ENCODE data around the gene KPNA2.
"Not testable (repeated sequence)": the region's sequence is repeated elsewhere in the genome, so short reads cannot be mapped to it uniquely, and the experiment has no call there.

KPNA2 gene

GRCh38 chr17:68035523-68036303 is at the start of gene KPNA2:
Gene KPNA2, plus strand, starts transcription at chr17:68035735. Its CDS starts 1,398 bp downstream, at chr17:68037133.
- peak; percentile 98 for DNase-seq

DNA sequence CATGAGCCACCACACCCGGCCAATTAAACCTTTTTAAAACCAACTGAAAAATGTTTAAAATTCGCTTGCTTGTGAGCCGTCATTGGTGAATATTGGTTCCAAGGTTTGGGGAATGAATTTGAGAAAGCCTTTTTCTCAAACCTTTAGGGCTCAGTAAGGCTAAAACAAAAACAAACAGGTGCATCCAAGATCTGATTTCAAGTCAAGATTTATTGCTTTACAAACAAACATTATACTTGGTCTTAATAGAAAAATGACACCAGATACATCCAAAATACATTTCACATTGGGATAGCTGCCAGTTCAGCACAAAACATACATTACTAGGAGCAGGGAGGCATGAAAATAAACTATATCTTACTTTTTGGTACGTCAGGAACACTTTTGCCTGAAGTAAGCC is 44.6 kb upstream of the KPNA2 start:
- no peak for DNase-seq

- peak; percentile 66 for DNase-seq
Observed at GRCh38 chr17:67992548-67993152, 42.9 kb upstream of the KPNA2 start.

GRCh38 chr17:67993153-67993997 is 42.2 kb upstream of the KPNA2 start:
- peak; percentile 83 for DNase-seq

GRCh38 chr17:67993998-67994361 is 41.6 kb upstream of the KPNA2 start:
- peak; percentile 46 for DNase-seq

DNA sequence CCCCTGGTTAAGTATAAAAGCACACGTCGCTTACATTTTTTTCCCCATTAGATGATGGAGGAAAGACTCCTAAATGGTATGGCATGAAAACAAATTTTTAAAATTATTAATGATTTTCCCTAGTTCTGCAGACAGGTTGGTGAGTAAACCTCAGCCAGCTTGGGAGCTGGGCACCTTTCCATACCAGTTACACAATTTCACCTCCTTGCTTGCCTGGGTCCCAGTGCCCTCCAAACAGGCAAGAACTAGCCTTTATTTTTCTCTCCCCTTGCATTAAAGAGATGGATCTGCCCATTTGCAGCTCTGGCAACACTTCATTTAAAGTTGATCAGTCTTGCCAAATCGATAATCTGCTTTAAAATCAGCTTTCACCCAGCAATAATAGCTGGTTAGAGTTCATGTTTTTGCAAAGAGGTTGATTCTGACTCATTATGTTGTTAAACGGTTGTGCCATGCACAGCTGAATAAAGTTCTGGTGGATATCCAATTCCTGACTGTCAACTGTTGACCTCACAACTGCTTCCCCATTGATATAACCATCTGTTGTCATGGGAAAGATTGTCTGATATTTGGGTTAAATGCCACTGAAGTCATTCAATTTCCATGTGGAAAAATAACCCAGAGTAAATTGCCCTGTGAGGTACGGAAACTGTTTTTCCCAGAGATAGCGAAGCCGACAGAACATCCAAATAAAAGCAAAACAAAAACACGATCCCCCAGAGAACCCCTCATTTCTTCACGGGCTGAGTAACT is 40.5 kb upstream of the KPNA2 start:
- peak; percentile 58 for DNase-seq

DNA sequence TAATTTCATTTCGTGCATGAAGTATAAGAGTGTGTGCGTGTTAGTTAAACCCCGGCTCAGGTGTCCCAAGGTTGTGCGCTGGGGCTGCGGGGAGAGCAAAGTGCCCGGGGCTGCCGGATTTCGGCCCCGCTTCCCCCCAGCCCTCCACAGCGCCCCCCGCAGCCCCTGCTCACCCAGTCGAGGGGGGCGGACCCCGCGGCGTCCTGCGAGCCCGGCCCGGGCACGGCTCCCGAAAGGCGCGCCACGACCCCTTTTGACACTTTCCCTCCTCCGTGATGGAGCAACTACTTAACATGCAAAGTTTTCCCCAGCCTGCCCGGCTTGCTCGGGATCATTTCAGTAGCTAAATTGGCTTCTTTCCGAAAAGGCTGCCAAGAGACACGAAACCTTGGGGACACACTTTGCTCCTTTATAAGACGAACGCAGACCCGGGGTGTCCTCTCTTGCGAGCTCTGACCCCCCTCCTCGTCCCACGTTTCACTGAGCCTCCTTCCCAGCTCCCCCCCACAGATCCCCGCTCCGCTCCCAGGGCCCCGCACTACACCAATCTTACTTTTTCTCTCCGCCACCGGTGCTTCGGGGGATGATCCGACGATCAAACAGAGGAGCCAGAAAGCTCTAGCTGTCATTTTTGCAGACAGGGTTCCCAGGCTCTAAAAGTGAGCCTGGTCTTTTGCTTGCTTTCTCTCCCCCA is 39.8 kb upstream of the KPNA2 start:
- peak; percentile 9 for DNase-seq

DNA sequence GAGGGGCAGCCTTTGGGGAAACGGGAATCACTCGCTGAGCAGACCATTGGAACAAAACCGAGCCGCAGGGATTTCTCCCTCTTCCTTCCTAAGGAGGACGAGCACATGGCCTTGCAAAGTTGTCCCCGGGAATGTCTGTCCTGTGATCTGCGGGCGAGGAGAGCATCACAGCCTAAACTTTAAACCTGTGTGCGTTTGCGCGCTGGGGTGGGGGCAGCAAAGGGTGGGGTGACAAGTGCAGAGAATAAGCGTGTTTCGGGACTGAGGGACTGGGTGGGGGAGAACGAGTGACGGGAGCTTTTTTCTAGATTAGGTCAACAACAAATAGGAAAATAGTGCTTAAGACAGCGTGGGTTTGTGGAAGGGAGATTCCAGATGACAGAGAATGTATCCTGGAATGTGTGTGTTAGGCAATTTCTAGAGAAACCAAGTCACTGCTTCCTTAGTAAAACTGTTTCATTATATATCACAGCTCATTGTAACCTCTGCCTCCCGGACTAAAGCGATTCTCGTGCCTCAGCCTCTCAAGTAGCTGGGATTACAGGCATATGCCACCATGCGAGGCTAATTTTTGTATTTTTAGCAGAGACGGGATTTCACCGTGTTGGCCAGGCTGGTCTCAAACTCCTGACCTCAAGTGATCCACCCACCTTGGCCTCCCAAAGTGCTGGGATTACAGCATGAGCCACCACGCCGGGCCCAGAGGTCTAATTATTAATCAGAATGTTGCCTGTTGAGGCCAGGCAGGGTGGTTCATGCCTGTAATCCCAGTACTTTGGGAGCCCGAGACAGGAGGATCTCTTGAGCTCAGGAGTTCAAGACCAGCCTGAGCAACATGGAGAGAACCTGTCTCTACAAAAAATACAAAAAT is 39.0 kb upstream of the KPNA2 start, which contains the start of gene C17orf58:
TSS of gene C17orf58 (minus strand) at position 169 of the 871 bp plus-strand sequence. CDS start 271 bp downstream, outside the sequence.
- DNase-seq = not testable (repeated sequence)

DNA sequence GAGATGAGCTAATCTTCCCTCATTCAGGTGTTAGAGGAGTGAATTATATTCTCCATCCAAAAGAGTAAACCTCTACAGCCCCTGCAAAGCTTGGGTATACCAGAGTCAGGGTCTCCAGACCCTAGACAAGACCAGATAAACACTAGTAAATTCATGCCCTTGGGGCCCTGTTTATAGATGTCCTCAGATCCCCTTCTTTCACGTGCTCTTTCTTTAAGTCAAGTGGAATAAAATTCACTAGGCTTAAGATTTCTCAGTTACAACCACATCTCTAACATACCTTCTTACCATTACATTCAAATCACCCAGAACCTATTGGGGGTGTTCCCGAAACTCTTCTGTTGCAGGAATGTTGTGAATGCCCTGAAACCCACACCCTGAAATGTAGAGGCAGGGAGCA is 37.1 kb upstream of the KPNA2 start:
- no peak for DNase-seq

- DNase-seq = no peak
Observed at GRCh38 chr17:67999291-67999911, 36.1 kb upstream of the KPNA2 start.

DNA sequence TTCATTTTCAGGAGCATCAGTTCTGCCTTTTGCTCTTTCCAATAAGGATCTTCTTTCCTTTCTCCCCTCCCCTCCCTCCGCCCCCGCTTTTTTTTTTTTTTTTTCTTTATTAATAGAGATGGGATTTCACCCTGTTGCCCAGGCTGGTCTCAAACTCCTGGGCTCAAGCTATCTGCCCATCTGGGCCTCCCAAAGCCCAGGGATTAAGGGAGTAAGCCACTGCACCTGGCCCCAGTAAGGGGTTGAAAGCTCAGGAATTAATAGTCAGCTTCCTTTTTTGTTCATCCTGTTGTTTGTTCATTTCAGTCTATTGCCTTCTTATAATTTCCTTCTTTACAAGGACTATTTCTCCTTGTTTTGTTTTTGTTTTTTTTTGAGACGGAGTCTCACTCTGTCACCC is 31.3 kb upstream of the KPNA2 start:
- no peak for DNase-seq

- no peak for DNase-seq
Observed at GRCh38 chr17:68006797-68007196, 28.7 kb upstream of the KPNA2 start.

DNA sequence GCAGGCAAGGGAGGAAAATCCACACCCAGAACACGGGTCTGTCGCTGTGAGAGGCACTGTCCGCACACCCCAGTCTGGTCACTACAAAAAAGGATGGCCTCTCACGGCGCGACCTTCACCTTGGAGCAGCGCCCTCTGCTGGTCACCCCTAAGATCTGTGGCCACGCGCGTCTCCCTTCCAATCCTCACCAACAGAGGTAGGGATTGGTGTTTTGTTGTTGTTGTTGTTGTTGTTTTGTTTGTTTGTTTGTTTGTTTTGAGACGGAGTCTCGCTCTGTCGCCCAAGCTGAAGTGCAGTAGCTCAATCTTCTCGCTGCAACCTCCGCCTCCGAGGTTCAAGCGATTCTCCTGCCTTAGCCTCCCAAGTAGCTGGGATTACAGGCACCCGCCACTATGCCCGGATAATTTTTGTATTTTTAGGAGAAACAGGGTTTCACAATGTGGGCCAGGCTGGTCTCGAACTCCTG is 24.3 kb upstream of the KPNA2 start:
- peak; percentile 67 for DNase-seq

DNA sequence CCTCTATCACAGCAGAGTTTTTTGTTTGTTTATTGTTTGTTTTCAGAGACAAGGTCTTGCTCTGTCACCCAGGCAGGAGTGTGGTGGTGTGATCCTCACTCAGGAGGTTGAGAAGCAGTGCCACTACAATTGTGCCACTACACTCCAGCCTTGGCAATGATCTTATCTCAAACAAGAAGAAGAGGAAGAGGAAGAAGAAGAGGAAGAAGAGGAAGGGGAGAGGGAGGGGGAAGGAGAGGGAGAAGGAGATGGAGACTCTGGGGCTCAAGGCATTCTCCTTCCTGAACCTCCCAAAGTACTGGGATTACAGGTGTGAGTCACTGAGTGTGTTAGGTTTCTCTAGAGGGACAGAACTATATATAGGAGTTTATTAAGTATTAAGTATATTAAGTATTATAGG is 22.1 kb upstream of the KPNA2 start:
- no peak for DNase-seq

DNA sequence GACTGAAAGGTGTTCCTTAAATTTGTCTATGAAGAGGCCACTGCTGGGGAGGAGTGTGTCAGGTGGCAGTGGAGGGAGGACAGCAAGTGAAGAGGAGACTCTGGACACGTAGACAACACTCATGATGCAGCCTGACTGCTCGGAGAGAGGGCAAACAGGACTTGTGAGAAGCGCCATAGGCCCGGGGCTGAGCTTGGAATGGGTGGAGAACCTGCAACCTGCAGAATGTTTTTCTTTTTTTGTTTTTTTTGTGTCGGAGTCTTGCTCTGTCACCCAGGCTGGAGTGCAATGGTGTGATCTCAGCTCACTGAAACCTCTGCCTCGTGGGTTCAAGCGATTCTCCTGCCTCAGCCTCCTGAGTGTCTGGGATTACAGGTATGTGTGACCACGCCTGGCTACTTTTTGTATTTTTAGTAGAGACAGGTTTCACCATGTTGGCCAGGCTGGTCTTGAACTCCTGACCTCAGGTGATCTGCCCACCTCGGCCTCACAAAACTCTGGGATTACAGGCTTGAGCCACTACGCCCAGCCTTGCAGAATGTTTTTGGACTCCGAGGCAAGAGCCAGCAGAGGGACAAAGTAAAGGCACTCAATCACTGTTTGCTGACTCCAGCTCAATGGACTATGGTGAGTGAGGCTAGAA is 20.3 kb upstream of the KPNA2 start:
- no peak for DNase-seq

DNA sequence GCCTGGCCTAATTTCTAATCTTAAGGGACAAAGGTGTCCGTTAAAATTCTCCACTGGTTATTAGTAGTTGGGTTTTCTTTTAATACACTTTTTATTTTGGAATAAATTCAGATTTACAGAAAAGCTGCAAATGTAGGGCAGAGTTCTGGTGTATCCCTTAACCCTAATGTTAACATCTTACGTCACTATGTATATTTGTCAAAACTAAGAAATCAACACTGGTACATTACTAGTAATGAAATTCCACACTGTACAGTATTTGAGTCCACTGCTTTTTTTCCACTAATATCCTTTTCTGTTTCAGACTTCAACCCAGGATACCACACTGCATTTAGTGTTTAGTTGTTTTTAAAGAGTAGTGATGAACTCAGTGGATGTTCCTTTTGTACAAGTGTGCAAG is 18.7 kb upstream of the KPNA2 start:
- DNase-seq = no peak

DNA sequence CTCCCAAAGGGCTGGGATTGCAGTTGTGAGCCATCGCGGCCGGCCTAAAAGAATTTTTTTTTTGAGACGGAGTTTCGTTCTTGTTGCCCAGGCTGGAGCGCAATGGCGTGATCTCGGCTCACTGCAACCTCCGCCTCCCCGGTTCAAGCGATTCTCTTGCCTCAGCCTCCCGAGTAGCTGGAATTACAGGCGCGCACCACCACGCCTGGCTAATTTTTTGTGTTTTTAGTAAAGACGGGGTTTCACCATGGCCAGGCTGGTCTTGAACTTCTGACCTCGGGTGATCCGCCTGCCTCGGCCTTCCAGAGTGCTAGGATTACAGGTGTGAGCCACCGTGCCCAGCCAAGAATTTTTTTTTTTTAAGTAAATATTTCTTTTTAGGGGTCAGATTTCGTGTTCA is 17.0 kb upstream of the KPNA2 start:
- DNase-seq = not testable (repeated sequence)

DNA sequence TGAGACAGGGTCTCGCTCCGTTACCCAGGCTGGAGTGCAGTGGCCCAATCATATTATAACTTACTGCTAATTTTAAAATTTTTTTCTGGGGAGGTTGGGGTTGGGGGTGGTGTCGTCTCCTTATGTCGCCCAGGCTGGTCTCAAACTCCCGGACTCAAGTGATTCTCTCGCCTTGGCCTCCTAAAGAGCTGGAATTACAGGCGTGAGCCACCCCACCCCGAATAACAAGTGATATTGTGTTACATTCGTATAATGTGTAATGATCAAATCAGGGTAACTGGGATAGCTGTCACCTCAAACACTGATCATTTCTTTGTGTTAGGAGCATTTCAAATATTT is 16.2 kb upstream of the KPNA2 start:
- DNase-seq = no peak

DNA sequence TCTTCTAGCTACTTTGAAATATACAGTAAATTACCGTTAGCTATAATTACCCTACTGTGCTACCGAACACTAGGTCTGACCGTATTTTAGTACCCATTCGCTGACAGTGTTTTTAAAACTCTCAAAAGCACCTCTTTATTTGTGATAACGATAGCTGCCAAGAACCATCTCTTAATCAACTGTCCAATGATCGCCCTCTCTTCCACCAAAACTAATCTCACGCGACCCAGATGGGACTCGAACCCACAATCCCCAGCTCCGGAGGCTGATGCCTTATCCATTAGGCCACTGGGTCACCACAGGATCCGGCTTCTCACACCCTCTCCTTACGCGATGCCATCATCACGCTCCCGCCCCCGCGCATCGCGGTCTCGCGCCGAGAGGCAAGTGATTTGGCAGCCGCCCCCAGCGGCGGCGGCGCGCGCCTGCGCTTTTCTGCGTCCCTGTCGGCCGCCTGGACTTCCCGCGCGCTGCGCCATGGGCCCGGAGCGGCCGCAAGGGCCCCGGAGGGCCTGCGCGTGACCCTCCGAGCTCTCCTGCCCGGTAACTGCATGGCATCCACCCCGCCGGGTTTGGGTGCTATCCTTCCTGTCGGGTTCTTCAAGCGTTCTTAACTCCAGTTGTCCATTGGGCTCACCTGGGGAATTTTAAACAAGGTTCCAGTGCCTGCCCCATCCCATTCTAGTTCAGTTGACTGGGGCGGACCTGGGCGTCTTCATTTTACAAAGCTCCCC is 15.7 kb upstream of the KPNA2 start:
- DNase-seq = peak; percentile 97

- DNase-seq = peak; percentile 51
Observed at GRCh38 chr17:68020409-68020756, 15.2 kb upstream of the KPNA2 start.
